ENCODE results near the gene CACNA1C. TPM values are rescaled to one million over a fixed set of nuclear protein-coding genes. Genes with fewer than 3 reads are reported as not detected.

CACNA1C gene
- total RNA-seq, 2 donors from 2014 or later: 70.0 to 127 TPM

- peaks cover 11% of the 10 kb centered on the region for H3K36me3 ChIP-seq
- H3K27me3 ChIP-seq (replicated peaks; ENCODE audit: insufficient read depth): no peaks in the 10 kb centered on the region
- peaks cover 24 to 71% of the 10 kb centered on the region in 2 donors for H3K4me1 ChIP-seq (ENCODE audit: control insufficient read depth in 1 of 2, low read depth in 2 of 2)
- no peak for ATAC-seq (ENCODE audit: insufficient number of reproducible peaks, low FRiP score, low read depth)
- no peak overlapping the region for H3K4me3 ChIP-seq
- no peaks in the 10 kb centered on the region for H3K9me3 ChIP-seq
- peak overlapping the region; percentile 72 to 81 for H3K27ac ChIP-seq
- no peak for TF ChIP-seq CTCF (IDR thresholded peaks at IDR 0.05)
- DNase-seq (ENCODE audit: low spot score): no peak
These were observed 65.3 kb downstream of the CACNA1C start for GRCh38 chr12:2118061-2118460.

GRCh38 chr12:2118481-2119255, 65.9 kb downstream of the CACNA1C start:
- TF ChIP-seq CTCF (IDR thresholded peaks at IDR 0.05): no peak
- Histone ChIP-seq H3K27me3 (replicated peaks; ENCODE audit: insufficient read depth) (no peaks in the 10 kb centered on the region), H3K4me1 (ENCODE audit: control insufficient read depth in 1 of 2, low read depth in 2 of 2) (peaks cover 18 to 65% of the 10 kb centered on the region in 2 donors), H3K4me3 (no peak overlapping the region), H3K9me3 (no peaks in the 10 kb centered on the region), H3K27ac (peak overlapping the region; percentile 72 to 81), H3K36me3 (peaks cover 11% of the 10 kb centered on the region)
- DNase-seq (ENCODE audit: low spot score) (no peak), ATAC-seq (ENCODE audit: insufficient number of reproducible peaks, low FRiP score, low read depth) (no peak)

- no peak for ATAC-seq (ENCODE audit: insufficient number of reproducible peaks, low FRiP score, low read depth)
- peaks cover 11% of the 10 kb centered on the region for H3K36me3 ChIP-seq
- H3K4me3 ChIP-seq: no peak overlapping the region
- peak overlapping the region; percentile 72 to 81 for H3K27ac ChIP-seq
- TF ChIP-seq CTCF (IDR thresholded peaks at IDR 0.05): no peak
- H3K27me3 ChIP-seq (replicated peaks; ENCODE audit: insufficient read depth): no peaks in the 10 kb centered on the region
- DNase-seq (ENCODE audit: low spot score): no peak
- H3K9me3 ChIP-seq: no peaks in the 10 kb centered on the region
- H3K4me1 ChIP-seq (ENCODE audit: control insufficient read depth in 1 of 2, low read depth in 2 of 2): peaks cover 16 to 59% of the 10 kb centered on the region in 2 donors
These were observed 66.5 kb downstream of the CACNA1C start for GRCh38 chr12:2119266-2119665.

GRCh38 chr12:2120982-2121758, 68.4 kb downstream of the CACNA1C start:
- Histone ChIP-seq H3K27me3 (replicated peaks; ENCODE audit: insufficient read depth) (no peaks in the 10 kb centered on the region), H3K9me3 (no peaks in the 10 kb centered on the region), H3K4me3 (no peak overlapping the region), H3K36me3 (no peaks in the 10 kb centered on the region), H3K4me1 (ENCODE audit: control insufficient read depth in 1 of 2, low read depth in 2 of 2) (peaks cover 21 to 68% of the 10 kb centered on the region in 2 donors), H3K27ac (peak overlapping the region; percentile 45 to 72)
- no peak for DNase-seq (ENCODE audit: low spot score)
- no peak for ATAC-seq (ENCODE audit: insufficient number of reproducible peaks, low FRiP score, low read depth)
- TF ChIP-seq CTCF (IDR thresholded peaks at IDR 0.05): no peak

GRCh38 chr12:2124466-2125023, 71.8 kb downstream of the CACNA1C start:
- DNase-seq (ENCODE audit: low spot score) (no peak), ATAC-seq (ENCODE audit: insufficient number of reproducible peaks, low FRiP score, low read depth) (no peak)
- Histone ChIP-seq H3K36me3 (no peaks in the 10 kb centered on the region), H3K27me3 (replicated peaks; ENCODE audit: insufficient read depth) (no peaks in the 10 kb centered on the region), H3K4me3 (no peak overlapping the region), H3K4me1 (ENCODE audit: control insufficient read depth in 1 of 2, low read depth in 2 of 2) (peaks cover 21 to 59% of the 10 kb centered on the region in 2 donors), H3K9me3 (no peaks in the 10 kb centered on the region), H3K27ac (no peak overlapping the region)
- no peak for TF ChIP-seq CTCF (IDR thresholded peaks at IDR 0.05)

Measured in thoracic aorta (tissue), 2 donors.